Breast epithelium (tissue), 4 donors: ENCODE results near the gene SYNDIG1. TPM values are rescaled to one million over a fixed set of nuclear protein-coding genes. Genes with fewer than 3 reads are reported as not detected.

ENCODE experiments used
- DNase-seq, 2 donors: peaks; one replicate each; pipeline ENCODE4 v3.0.0-alpha.2; 2019; ENCODE audit warnings: low spot score in 2 of 2
- H3K27ac ChIP-seq, 2 donors: fragments of 200-600 bp; sonication (generic) in 1 of 2; one replicate each; pipeline ENCODE4 v1.5.1; 2016 to 2019; ENCODE audit warnings: mild to moderate bottlenecking in 1 of 2
- H3K27me3 ChIP-seq, 2 donors: fragments of 200-600 bp; sonication (generic) in 1 of 2; one replicate each; pipeline versions ENCODE4 v1.5.1 to v1.6.0; 2017 to 2019; ENCODE audit warnings: control low read depth in 1 of 2, mild to moderate bottlenecking in 1 of 2
- H3K36me3 ChIP-seq: fragments of 200-600 bp; one replicate; pipeline ENCODE4 v1.5.1; 2019
- H3K4me1 ChIP-seq, 2 donors: fragments of 200-600 bp; sonication (generic); one replicate each; pipeline ENCODE4 v1.5.1; 2016 to 2019; ENCODE audit warnings: control low read depth in 1 of 2
- H3K4me3 ChIP-seq, 3 donors: fragments of 200-600 bp; sonication (generic); 1 replicate in 2 of 3; 2 replicates in 1 of 3; pipeline ENCODE4 v1.5.1; 2016 to 2019; ENCODE audit warnings: mild to moderate bottlenecking in 3 of 3, moderate library complexity in 2 of 3
- H3K9me3 ChIP-seq, 2 donors: fragments of 200-600 bp; sonication (generic) in 1 of 2; one replicate each; pipeline ENCODE4 v1.5.1; 2016 to 2019; ENCODE audit warnings: control low read depth in 1 of 2
- POLR2A ChIP-seq: fragments of 450-650 bp; IDR thresholded peaks from one replicate; pipeline ENCODE4 v1.6.1; 2016; ENCODE audit warnings: antibody characterized with exemption, mild to moderate bottlenecking, moderate library complexity
- POLR2AphosphoS5 ChIP-seq, 3 donors: sonication (generic); formaldehyde crosslinking; IDR thresholded peaks; one replicate each; pipeline ENCODE4 v1.6.1; 2017; ENCODE audit warnings: antibody characterized with exemption in 3 of 3
- intact Hi-C: fragments of 100-400 bp; cut with DNase I; formaldehyde crosslinking; loops from one replicate; pipeline ENCODE4 v1.15.1; 2023; ENCODE audit warnings: low total_unique reads
- total RNA-seq, 3 donors: library from RNA; depleted of rRNA; stranded (reverse); fragments of >200 nt; gene quantifications; one replicate each; pipeline ENCODE4 v1.1.0, GENCODE V29; 2016
- TF ChIP-seq, protein P1 (sequence below), 3 donors: fragments of 450-650 bp; IDR thresholded peaks; one replicate each; pipeline ENCODE4 v1.5.1; 2016 to 2017; ENCODE audit warnings: antibody characterized with exemption in 3 of 3, mild to moderate bottlenecking in 3 of 3, moderate library complexity in 3 of 3

Gene SYNDIG1
- total RNA-seq, 3 donors from 2014 or later = under 0.01 to 0.48 (median 0.15) TPM

DNA sequence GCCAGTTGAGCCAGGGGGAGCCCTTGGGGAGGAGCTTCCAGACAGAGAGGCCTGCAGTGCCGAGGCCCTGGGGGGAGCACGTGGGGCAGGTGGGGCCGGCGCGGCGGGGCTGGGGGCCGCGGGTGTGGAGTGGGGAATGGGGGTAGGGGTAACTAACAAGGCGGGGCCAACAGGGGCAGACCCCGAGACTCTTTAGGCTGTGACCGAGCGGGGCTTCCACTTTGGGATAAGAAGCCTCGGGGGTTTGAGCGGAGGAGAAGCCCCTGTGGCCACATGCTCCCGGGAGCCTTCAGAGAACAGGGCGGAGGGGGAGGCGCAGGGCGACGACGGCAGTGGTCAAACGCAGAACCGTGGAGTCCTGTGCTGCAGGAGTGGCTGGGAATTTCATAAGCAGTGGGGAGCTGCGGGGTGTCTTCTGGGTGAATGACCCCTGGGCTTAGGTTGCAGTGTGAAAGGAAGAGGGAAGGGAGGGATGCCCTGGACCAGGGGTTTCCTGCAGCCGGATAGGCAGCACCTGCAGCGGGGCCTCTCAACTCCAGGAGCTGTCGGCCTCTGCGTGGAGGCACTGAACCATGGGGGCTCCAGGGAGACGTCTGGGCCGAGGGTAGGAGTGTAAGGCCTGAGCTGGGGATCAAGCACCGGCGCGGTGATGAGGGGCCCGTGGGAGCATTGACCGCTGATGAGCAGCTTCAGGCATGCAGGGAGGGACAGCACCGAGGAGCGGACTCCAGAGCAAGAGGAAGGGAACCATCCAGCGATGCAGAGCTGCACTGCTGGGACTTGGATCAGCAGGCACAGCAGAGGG, 121.0 kb downstream of the SYNDIG1 start:
- Histone ChIP-seq H3K27ac (no peak overlapping the region), H3K36me3 (no peaks in the 10 kb centered on the region), H3K27me3 (no peaks in the 10 kb centered on the region), H3K4me1 (no peaks in the 10 kb centered on the region), H3K9me3 (no peaks in the 10 kb centered on the region), H3K4me3 (no peak overlapping the region)
- TF ChIP-seq POLR2A (no peak), POLR2AphosphoS5 (IDR thresholded peaks at IDR 0.05) (no peak)
- TF ChIP-seq, protein P1, sequence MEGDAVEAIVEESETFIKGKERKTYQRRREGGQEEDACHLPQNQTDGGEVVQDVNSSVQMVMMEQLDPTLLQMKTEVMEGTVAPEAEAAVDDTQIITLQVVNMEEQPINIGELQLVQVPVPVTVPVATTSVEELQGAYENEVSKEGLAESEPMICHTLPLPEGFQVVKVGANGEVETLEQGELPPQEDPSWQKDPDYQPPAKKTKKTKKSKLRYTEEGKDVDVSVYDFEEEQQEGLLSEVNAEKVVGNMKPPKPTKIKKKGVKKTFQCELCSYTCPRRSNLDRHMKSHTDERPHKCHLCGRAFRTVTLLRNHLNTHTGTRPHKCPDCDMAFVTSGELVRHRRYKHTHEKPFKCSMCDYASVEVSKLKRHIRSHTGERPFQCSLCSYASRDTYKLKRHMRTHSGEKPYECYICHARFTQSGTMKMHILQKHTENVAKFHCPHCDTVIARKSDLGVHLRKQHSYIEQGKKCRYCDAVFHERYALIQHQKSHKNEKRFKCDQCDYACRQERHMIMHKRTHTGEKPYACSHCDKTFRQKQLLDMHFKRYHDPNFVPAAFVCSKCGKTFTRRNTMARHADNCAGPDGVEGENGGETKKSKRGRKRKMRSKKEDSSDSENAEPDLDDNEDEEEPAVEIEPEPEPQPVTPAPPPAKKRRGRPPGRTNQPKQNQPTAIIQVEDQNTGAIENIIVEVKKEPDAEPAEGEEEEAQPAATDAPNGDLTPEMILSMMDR (IDR thresholded peaks at IDR 0.05) = no peak
- intact Hi-C loops = no loop called here
- DNase-seq = no peak

DNA sequence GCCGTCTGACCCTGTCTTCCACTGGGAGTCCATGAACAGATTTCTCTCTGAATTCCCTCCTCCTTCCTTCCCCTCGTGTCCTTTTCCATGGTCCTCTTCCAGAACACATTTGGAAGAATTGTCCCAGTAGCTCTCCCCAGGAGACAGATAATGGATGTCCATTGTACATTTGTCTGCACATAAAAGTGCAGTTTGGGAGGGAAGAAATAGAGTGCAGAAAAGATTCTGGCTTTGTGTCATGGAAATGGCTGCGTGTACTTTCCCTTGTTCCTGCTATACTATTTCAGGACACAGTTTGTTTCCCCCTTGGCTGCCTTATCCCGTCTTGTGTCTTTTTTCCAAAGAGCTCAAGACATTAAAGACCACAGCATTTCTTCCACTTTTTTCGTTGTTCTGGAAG, 127.6 kb downstream of the SYNDIG1 start:
- H3K4me1 ChIP-seq = no peaks in the 10 kb centered on the region
- no peak overlapping the region for H3K27ac ChIP-seq
- H3K4me3 ChIP-seq = no peak overlapping the region
- no peaks in the 10 kb centered on the region for H3K36me3 ChIP-seq
- no peaks in the 10 kb centered on the region for H3K27me3 ChIP-seq
- TF ChIP-seq POLR2AphosphoS5 (IDR thresholded peaks at IDR 0.05) (no peak), POLR2A (no peak)
- TF ChIP-seq, protein P1 (IDR thresholded peaks at IDR 0.05) = no peak
- H3K9me3 ChIP-seq = peaks cover 5 to 11% of the 10 kb centered on the region in 2 donors
- intact Hi-C loops = no loop called here
- no peak for DNase-seq

DNA sequence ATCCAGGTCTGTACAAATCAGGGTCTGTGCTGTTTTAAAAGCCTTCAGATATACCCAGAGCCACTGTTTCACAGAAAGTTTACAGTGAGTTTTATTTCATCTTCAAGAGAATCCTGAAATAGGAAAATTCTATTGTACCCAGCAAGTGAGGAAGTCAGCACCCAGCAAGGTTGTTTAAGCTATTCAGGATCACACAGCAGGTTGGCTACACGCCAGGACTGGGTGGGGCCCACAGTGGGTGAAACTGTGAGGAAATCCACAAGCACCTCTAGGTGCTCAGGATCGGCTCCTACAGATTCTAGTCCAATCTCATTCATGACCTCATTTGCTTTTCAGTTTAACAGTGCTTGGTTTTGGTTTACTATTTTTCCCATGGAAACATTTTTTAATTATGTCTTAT, 128.9 kb downstream of the SYNDIG1 start:
- Histone ChIP-seq H3K36me3 (no peaks in the 10 kb centered on the region), H3K9me3 (peaks cover 5 to 11% of the 10 kb centered on the region in 2 donors), H3K27me3 (no peaks in the 10 kb centered on the region), H3K4me1 (no peaks in the 10 kb centered on the region), H3K27ac (no peak overlapping the region), H3K4me3 (no peak overlapping the region)
- TF ChIP-seq, protein P1 (IDR thresholded peaks at IDR 0.05) = no peak
- TF ChIP-seq POLR2AphosphoS5 (IDR thresholded peaks at IDR 0.05) = no peak
- no peak for TF ChIP-seq POLR2A
- intact Hi-C loops = no loop called here
- DNase-seq = no peak

DNA sequence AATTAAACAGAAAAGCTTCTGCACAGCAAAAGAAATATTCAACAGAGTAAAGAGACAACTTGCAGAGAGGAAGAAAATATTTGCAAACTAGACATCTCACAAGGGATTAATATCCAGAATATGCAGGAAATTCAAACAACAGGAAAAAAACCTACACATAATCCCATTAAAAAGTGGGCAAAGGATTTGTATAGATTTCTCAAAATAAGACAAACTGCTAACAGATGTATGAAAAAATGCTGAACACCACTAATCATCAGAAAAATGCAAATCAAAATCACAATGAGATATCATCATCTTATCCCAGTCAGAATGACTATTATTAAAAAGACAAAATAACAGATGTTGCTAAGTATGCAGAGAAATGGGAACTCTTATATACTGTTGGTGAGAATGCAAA, 129.6 kb downstream of the SYNDIG1 start:
- intact Hi-C loops = no loop called here
- no peaks in the 10 kb centered on the region for H3K27me3 ChIP-seq
- DNase-seq = no peak

DNA sequence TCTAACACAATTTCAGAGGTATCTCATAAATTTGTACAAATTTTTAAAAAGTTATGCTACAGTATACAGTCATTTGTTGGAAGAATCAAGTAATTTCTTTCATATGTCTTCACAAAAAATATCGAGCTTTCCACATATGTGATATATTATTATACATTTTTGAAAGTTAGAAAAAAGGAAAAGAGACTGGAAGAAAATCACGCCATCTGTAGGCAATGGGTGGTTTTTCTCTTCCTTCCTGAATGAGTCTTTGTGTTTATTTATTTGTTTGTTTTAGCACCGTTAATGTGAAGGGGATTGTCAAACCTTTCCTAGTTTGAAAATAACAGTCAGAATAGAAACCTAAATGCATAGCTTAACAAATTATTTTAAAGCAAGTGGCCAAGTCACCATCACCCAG, 130.6 kb downstream of the SYNDIG1 start:
- Histone ChIP-seq H3K9me3 (peaks cover 5 to 11% of the 10 kb centered on the region in 2 donors), H3K36me3 (no peaks in the 10 kb centered on the region), H3K27me3 (no peaks in the 10 kb centered on the region), H3K4me1 (no peaks in the 10 kb centered on the region), H3K27ac (no peak overlapping the region), H3K4me3 (no peak overlapping the region)
- DNase-seq = no peak
- TF ChIP-seq, protein P1 (IDR thresholded peaks at IDR 0.05) = no peak
- TF ChIP-seq POLR2AphosphoS5 (IDR thresholded peaks at IDR 0.05) (no peak), POLR2A (no peak)
- intact Hi-C loops = no loop called here

More for the DNA sequence above, 129.6 kb downstream of the SYNDIG1 start:
- Histone ChIP-seq H3K4me3 (no peak overlapping the region), H3K4me1 (no peaks in the 10 kb centered on the region), H3K36me3 (no peaks in the 10 kb centered on the region), H3K9me3 (peaks cover 5 to 11% of the 10 kb centered on the region in 2 donors), H3K27ac (no peak overlapping the region)
- TF ChIP-seq POLR2A = no peak
- no peak for TF ChIP-seq POLR2AphosphoS5 (IDR thresholded peaks at IDR 0.05)
- TF ChIP-seq, protein P1 (IDR thresholded peaks at IDR 0.05) = no peak
